PC-3 (cell line): Measurements from ENCODE around the gene BOD1. TPM values are rescaled to one million over a fixed set of nuclear protein-coding genes. Genes with fewer than 3 reads are reported as not detected.

Experiments
- ATAC-seq: fragments of 200-7000 bp; cut with Tn5 transposase; 2 replicates; pipeline ENCODE4 v1.9.1; 2020; ENCODE audit warnings: mild to moderate bottlenecking, moderate library complexity
- BruUV-seq: library from RNA; stranded (reverse); fragments of 400-500 nt; replicated peaks from 2 replicates; lab custom pipeline; 2021; lab: Mats Ljungman, UMichigan
- CTCF ChIA-PET: fragments of 300-600 bp; sonication (Branson Sonifier 250); formaldehyde crosslinking; loops from one replicate; lab custom pipeline; 2022; ENCODE audit warnings: antibody characterized with exemption; lab: Charles Lee
- POLR2A ChIA-PET: fragments of 300-600 bp; sonication (Branson Sonifier 250); formaldehyde crosslinking; loops from one replicate; lab custom pipeline; 2022; ENCODE audit warnings: antibody characterized with exemption; ENCODE audit not compliant: unreplicated experiment; lab: Charles Lee
- DNase-seq: peaks from one replicate; pipeline ENCODE4 v3.0.0-alpha.2; 2015
- H2AFZ ChIP-seq: fragments of 300-600 bp; sonication (generic); 2 replicates; pipeline ENCODE4 v1.6.0; 2016; ENCODE audit warnings: antibody characterized with exemption, low read length
- H3F3A ChIP-seq: fragments of 300-600 bp; sonication (generic); one replicate; pipeline ENCODE4 v1.6.0; 2017; ENCODE audit warnings: antibody characterized with exemption, low read length, control low read depth, mild to moderate bottlenecking; ENCODE audit not compliant: unreplicated experiment
- H3K27ac ChIP-seq: fragments of 300-600 bp; sonication (generic); 2 replicates; pipeline ENCODE4 v1.5.1; 2016; ENCODE audit warnings: mild to moderate bottlenecking, low read length
- H3K27me3 ChIP-seq: fragments of 300-600 bp; sonication (generic); 2 replicates; pipeline ENCODE4 v1.6.1; 2016; ENCODE audit warnings: low read length, mixed read lengths
- H3K36me3 ChIP-seq: fragments of 300-600 bp; sonication (generic); 2 replicates; pipeline ENCODE4 v1.6.1; 2016; ENCODE audit warnings: low read depth, mixed run types, low read length, mixed read lengths
- H3K4me1 ChIP-seq: fragments of 300-600 bp; sonication (generic); 2 replicates; pipeline ENCODE4 v1.5.1; 2016; ENCODE audit warnings: low read length; ENCODE audit not compliant: insufficient read depth
- H3K4me2 ChIP-seq: fragments of 300-600 bp; sonication (generic); 2 replicates; pipeline ENCODE4 v1.6.0; 2016; ENCODE audit warnings: low read length
- H3K4me3 ChIP-seq: fragments of 300-600 bp; sonication (generic); 2 replicates; pipeline ENCODE4 v1.5.1; 2016; ENCODE audit warnings: mild to moderate bottlenecking, low read length, mixed read lengths
- H3K79me2 ChIP-seq: fragments of 300-600 bp; sonication (generic); 2 replicates; pipeline ENCODE4 v1.6.1; 2017; ENCODE audit warnings: low read length, mixed read lengths
- H3K9ac ChIP-seq: fragments of 300-600 bp; sonication (generic); 2 replicates; pipeline ENCODE4 v1.6.0; 2016; ENCODE audit warnings: mild to moderate bottlenecking, low read length
- H3K9me2 ChIP-seq: fragments of 300-600 bp; sonication (generic); replicated peaks from 2 replicates; pipeline ENCODE4 v1.6.1; 2016; ENCODE audit warnings: mixed run types, low read length, mixed read lengths
- H3K9me3 ChIP-seq: fragments of 300-600 bp; sonication (generic); 2 replicates; pipeline ENCODE4 v1.6.1; 2016; ENCODE audit warnings: low read length, mixed read lengths
- H4K20me1 ChIP-seq: fragments of 300-600 bp; sonication (generic); 2 replicates; pipeline ENCODE4 v1.6.1; 2016; ENCODE audit warnings: low read length, mixed read lengths
- CTCF ChIP-seq: fragments of 300-600 bp; sonication (generic); conservative IDR thresholded peaks from 2 replicates; pipeline ENCODE4 v1.5.1; 2017; ENCODE audit warnings: antibody characterized with exemption, low read depth, mild to moderate bottlenecking, low read length
- EZH2 ChIP-seq: fragments of 300-600 bp; sonication (generic); IDR thresholded peaks from one replicate; pipeline ENCODE4 v1.6.1; 2017; ENCODE audit warnings: antibody characterized with exemption, mild to moderate bottlenecking, low read length; ENCODE audit not compliant: unreplicated experiment
- EZH2phosphoT487 ChIP-seq: fragments of 300-600 bp; sonication (generic); IDR thresholded peaks from 2 replicates; pipeline ENCODE4 v1.6.1; 2018; ENCODE audit warnings: mild to moderate bottlenecking, antibody characterized with exemption, low read length, borderline replicate concordance
- intact Hi-C: fragments of 100-400 bp; cut with micrococcal nuclease; formaldehyde crosslinking; loops from 2 replicates; pipeline ENCODE4 v1.9.0; 2023
- total RNA-seq: library from RNA; depleted of rRNA; stranded (reverse); fragments of >200 nt; gene quantifications from 2 replicates; pipeline ENCODE4 v1.2.3, GENCODE V29; 2014

BOD1 gene
- total RNA-seq, 1 experiment from 2014 or later = 153 TPM

GRCh38 chr5:173604141-173604540, 12.3 kb downstream of the BOD1 start:
- CTCF ChIA-PET = no interaction called here
- H3K9me2 ChIP-seq = no peaks in the 10 kb centered on the region

GRCh38 chr5:173602423-173602822, 14.0 kb downstream of the BOD1 start:
- intact Hi-C loops = no loop called here
- CTCF ChIA-PET = interaction anchor here (0.6 kb wide), 1 partner anchor 30 kb away, joined by 6 read pairs; no protein-coding TSS in a partner anchor
- no peak for ATAC-seq

More at GRCh38 chr5:173604141-173604540, 12.3 kb downstream of the BOD1 start:
- Histone ChIP-seq H3K4me2 (no peak overlapping the region), H2AFZ (no peak overlapping the region), H3K9me3 (no peaks in the 10 kb centered on the region), H3K9ac (no peak overlapping the region), H3K36me3 (peaks cover 51% of the 10 kb centered on the region), H3K27me3 (no peaks in the 10 kb centered on the region), H3K4me3 (no peak overlapping the region), H3K27ac (no peak overlapping the region), H3F3A (no peaks in the 10 kb centered on the region), H4K20me1 (no peaks in the 10 kb centered on the region), H3K4me1 (no peaks in the 10 kb centered on the region), H3K79me2 (peaks cover 11% of the 10 kb centered on the region)
- intact Hi-C loops = no loop called here
- BruUV-seq = no TSS peak
- TF ChIP-seq EZH2 (no peak), CTCF (no peak), EZH2phosphoT487 (no peak)
- ATAC-seq = no peak
- DNase-seq = no peak
- POLR2A ChIA-PET = no interaction called here

More at GRCh38 chr5:173602423-173602822, 14.0 kb downstream of the BOD1 start:
- no TSS peak for BruUV-seq
- DNase-seq = no peak
- no peak overlapping the region for H2AFZ ChIP-seq
- no peaks in the 10 kb centered on the region for H4K20me1 ChIP-seq
- H3F3A ChIP-seq = no peaks in the 10 kb centered on the region
- H3K4me1 ChIP-seq = no peaks in the 10 kb centered on the region
- H3K4me3 ChIP-seq = no peak overlapping the region
- H3K4me2 ChIP-seq = no peak overlapping the region
- H3K9me2 ChIP-seq = no peaks in the 10 kb centered on the region
- peaks cover 36% of the 10 kb centered on the region for H3K36me3 ChIP-seq
- H3K9ac ChIP-seq = no peak overlapping the region
- no peaks in the 10 kb centered on the region for H3K79me2 ChIP-seq
- H3K9me3 ChIP-seq = no peaks in the 10 kb centered on the region
- no peak overlapping the region for H3K27ac ChIP-seq
- POLR2A ChIA-PET = interaction anchor here (0.5 to 0.6 kb wide), 2 partner anchors 238 to 644 kb away, joined by 4 to 9 read pairs; no protein-coding TSS in a partner anchor
- H3K27me3 ChIP-seq = no peaks in the 10 kb centered on the region
- TF ChIP-seq CTCF (no peak), EZH2 (no peak), EZH2phosphoT487 (no peak)
